GM21619 (cell line): Measurements from ENCODE around the gene STYK1.
A peak's percentile ranks its signal among the peaks of the same experiment; 100 is the strongest.

Experiments
- ATAC-seq: cut with Tn5 transposase; IDR thresholded peaks from one replicate; pipeline ENCODE4 v1.9.1; 2021; ENCODE audit not compliant: unreplicated experiment

The STYK1 gene

GRCh38 chr12:10673659-10674384 is at the start of gene STYK1:
TSS of gene STYK1 (minus strand) at chr12:10674052. CDS start at chr12:10634618, 39,434 bp downstream.
- no peak for ATAC-seq

GRCh38 chr12:10722905-10723746 is 49.3 kb upstream of the STYK1 start, which contains the start of gene YBX3:
TSS of gene YBX3 (minus strand) at chr12:10723323. CDS start at chr12:10723111, 212 bp downstream.
- peak; percentile 47 for ATAC-seq

GRCh38 chr12:10722502-10722904 is 48.7 kb upstream of the STYK1 start:
- ATAC-seq, result peak; percentile 40

GRCh38 chr12:10721651-10722501 is 48.0 kb upstream of the STYK1 start:
- peak; percentile 32 for ATAC-seq

- no peak for ATAC-seq
Observed at GRCh38 chr12:10720974-10721650, 47.3 kb upstream of the STYK1 start.

- no peak for ATAC-seq
Observed at GRCh38 chr12:10719482-10719881, 45.6 kb upstream of the STYK1 start.

- ATAC-seq, result no peak
Observed at GRCh38 chr12:10718279-10718821, 44.5 kb upstream of the STYK1 start.

GRCh38 chr12:10717410-10717809 is 43.6 kb upstream of the STYK1 start:
- no peak for ATAC-seq

GRCh38 chr12:10716704-10717315 is 43.0 kb upstream of the STYK1 start:
- no peak for ATAC-seq

GRCh38 chr12:10716277-10716676 is 42.4 kb upstream of the STYK1 start:
- ATAC-seq, result no peak

GRCh38 chr12:10715491-10715890 is 41.6 kb upstream of the STYK1 start:
- ATAC-seq, result no peak

GRCh38 chr12:10709808-10710207 is 36.0 kb upstream of the STYK1 start:
- no peak for ATAC-seq

GRCh38 chr12:10708862-10709261 is 35.0 kb upstream of the STYK1 start:
- no peak for ATAC-seq

- ATAC-seq, result no peak
Observed at GRCh38 chr12:10705655-10706054, 31.8 kb upstream of the STYK1 start.

GRCh38 chr12:10701843-10702242 is 28.0 kb upstream of the STYK1 start:
- no peak for ATAC-seq

GRCh38 chr12:10701131-10701681 is 27.4 kb upstream of the STYK1 start:
- ATAC-seq, result peak; percentile 80

GRCh38 chr12:10700581-10700980 is 26.7 kb upstream of the STYK1 start:
- peak; percentile 5 for ATAC-seq

- no peak for ATAC-seq
Observed at GRCh38 chr12:10697862-10698261, 24.0 kb upstream of the STYK1 start.

- no peak for ATAC-seq
Observed at GRCh38 chr12:10697156-10697555, 23.3 kb upstream of the STYK1 start.

GRCh38 chr12:10690906-10691305 is 17.1 kb upstream of the STYK1 start:
- no peak for ATAC-seq
